Neural cell (in vitro differentiated cells): ENCODE measurements around the gene MARVELD1. TPM values are rescaled to one million over a fixed set of nuclear protein-coding genes. Genes with fewer than 3 reads are reported as not detected.
A peak's percentile ranks its signal among the peaks of the same experiment; 100 is the strongest.

Experiments
- H2AFZ ChIP-seq: fragments of 200-600, 300-800 bp; sonication (generic), shearing (Covaris generic); 2 replicates; pipeline ENCODE4 v1.6.0; 2014; ENCODE audit warnings: low read depth, mild to moderate bottlenecking, antibody characterized with exemption, low read length, moderate library complexity
- H3F3A ChIP-seq: fragments of 200-600 bp; shearing (Covaris generic); 2 replicates; pipeline ENCODE4 v1.6.1; 2016; ENCODE audit warnings: mild to moderate bottlenecking, moderate library complexity, mixed read lengths, antibody characterized with exemption, low read length; ENCODE audit not compliant: insufficient read depth, poor library complexity, severe bottlenecking
- H3K27ac ChIP-seq: fragments of 200-600, 300-800 bp; sonication (generic), shearing (Covaris generic); 2 replicates; pipeline ENCODE4 v1.5.1; 2014; ENCODE audit warnings: mild to moderate bottlenecking, low read length, moderate library complexity
- H3K27me3 ChIP-seq: fragments of 300-800, 200-600 bp; sonication (generic), shearing (Covaris generic); 2 replicates; pipeline ENCODE4 v1.6.0; 2014; ENCODE audit warnings: mild to moderate bottlenecking, low read depth, low read length, moderate library complexity; ENCODE audit not compliant: insufficient read depth
- H3K36me3 ChIP-seq: fragments of 300-800, 200-600 bp; sonication (generic), shearing (Covaris generic); 2 replicates; pipeline ENCODE4 v1.5.1; 2014; ENCODE audit warnings: mild to moderate bottlenecking, antibody characterized with exemption, low read length, moderate library complexity; ENCODE audit not compliant: insufficient read depth
- H3K4me2 ChIP-seq: fragments of 300-800, 200-600 bp; sonication (generic), shearing (Covaris generic); 2 replicates; pipeline ENCODE4 v1.6.0; 2014; ENCODE audit warnings: mild to moderate bottlenecking, low read length
- H3K4me3 ChIP-seq: fragments of 300-800, 200-600 bp; sonication (generic), shearing (Covaris generic); 2 replicates; pipeline ENCODE4 v1.5.1; 2014; ENCODE audit warnings: mild to moderate bottlenecking, low read length, moderate library complexity
- H3K79me2 ChIP-seq: fragments of 200-600 bp; shearing (Covaris generic); replicated peaks from 2 replicates; pipeline ENCODE4 v1.6.0; 2014; ENCODE audit warnings: mild to moderate bottlenecking, low read length, moderate library complexity; ENCODE audit not compliant: insufficient read depth
- H3K9ac ChIP-seq: fragments of 300-800, 200-600 bp; sonication (generic), shearing (Covaris generic); 2 replicates; pipeline ENCODE4 v1.6.1; 2016; ENCODE audit warnings: mild to moderate bottlenecking, low read length, mixed read lengths
- H3K9me2 ChIP-seq: fragments of 200-600 bp; shearing (Covaris generic); 2 replicates; pipeline ENCODE4 v1.6.1; 2016; ENCODE audit warnings: mild to moderate bottlenecking, low read length, mixed read lengths; ENCODE audit not compliant: insufficient read depth
- H3K9me3 ChIP-seq: fragments of 200-600, 300-800 bp; sonication (generic), shearing (Covaris generic); 2 replicates; pipeline ENCODE4 v1.6.1; 2016; ENCODE audit warnings: mild to moderate bottlenecking, mixed run types, low read length, moderate library complexity, mixed read lengths
- H4K20me1 ChIP-seq: fragments of 200-600 bp; shearing (Covaris generic); 2 replicates; pipeline ENCODE4 v1.6.1; 2016; ENCODE audit warnings: mild to moderate bottlenecking, mixed run types; ENCODE audit not compliant: insufficient read depth
- EP300 ChIP-seq: fragments of 450-650 bp; conservative IDR thresholded peaks from 2 replicates; pipeline ENCODE4 v1.6.1; 2014; ENCODE audit warnings: antibody characterized with exemption, mild to moderate bottlenecking, moderate library complexity; ENCODE audit not compliant: poor library complexity, severe bottlenecking
- MXI1 ChIP-seq: fragments of 450-650 bp; conservative IDR thresholded peaks from 2 replicates; pipeline ENCODE4 v1.6.1; 2014; ENCODE audit warnings: antibody characterized with exemption, mild to moderate bottlenecking; ENCODE audit not compliant: poor library complexity, severe bottlenecking
- POLR2AphosphoS5 ChIP-seq: IDR thresholded peaks from 2 replicates; pipeline ENCODE4 v1.6.1; 2012
- RAD21 ChIP-seq: fragments of 450-650 bp; conservative IDR thresholded peaks from 2 replicates; pipeline ENCODE4 v1.6.1; 2014; ENCODE audit warnings: antibody characterized with exemption, mild to moderate bottlenecking, moderate library complexity
- REST ChIP-seq: IDR thresholded peaks from 2 replicates; pipeline ENCODE4 v1.6.1; 2012; ENCODE audit warnings: borderline replicate concordance
- SMC3 ChIP-seq: fragments of 450-650 bp; conservative IDR thresholded peaks from 2 replicates; pipeline ENCODE4 v1.6.1; 2014; ENCODE audit warnings: antibody characterized with exemption, mild to moderate bottlenecking, moderate library complexity; ENCODE audit not compliant: poor library complexity
- polyA minus RNA-seq: library from RNA; depleted of rRNA, polyadenylated mRNA; stranded (reverse); fragments of >200 nt; gene quantifications from 2 replicates; pipeline ENCODE4 v1.2.3, GENCODE V29; 2014
- polyA plus RNA-seq: library from polyadenylated mRNA; depleted of rRNA; stranded (reverse); fragments of >200 nt; gene quantifications from 2 replicates; pipeline ENCODE4 v1.2.3, GENCODE V29; 2014
- TF ChIP-seq, protein P1 (sequence below): fragments of 450-650 bp; IDR thresholded peaks from 2 replicates; pipeline ENCODE4 v1.5.1; 2014; ENCODE audit warnings: antibody characterized with exemption, mild to moderate bottlenecking, moderate library complexity; ENCODE audit not compliant: poor library complexity, severe bottlenecking

The MARVELD1 gene
- 2.3 and 2.4 TPM in 2 replicates for polyA plus RNA-seq
- polyA minus RNA-seq, result 1.7 TPM in 2 replicates

GRCh38 chr10:97713339-97713825 lies at the start of gene MARVELD1:
Gene MARVELD1, plus strand, starts transcription at chr10:97713730. Its CDS starts 147 bp downstream, at chr10:97713877.
- peak within 1 kb of the TSS; percentile 69 for H2AFZ ChIP-seq
- no peaks in the 10 kb centered on the region for H3K9me2 ChIP-seq
- no peaks in the 10 kb centered on the region for H3F3A ChIP-seq
- H3K36me3 ChIP-seq, result no peaks in the 10 kb centered on the region
- H4K20me1 ChIP-seq, result no peaks in the 10 kb centered on the region
- H3K27ac ChIP-seq, result peak within 1 kb of the TSS; percentile 31
- H3K4me2 ChIP-seq, result peak within 1 kb of the TSS; percentile 59
- TF ChIP-seq SMC3, result no peak
- TF ChIP-seq, protein P1, sequence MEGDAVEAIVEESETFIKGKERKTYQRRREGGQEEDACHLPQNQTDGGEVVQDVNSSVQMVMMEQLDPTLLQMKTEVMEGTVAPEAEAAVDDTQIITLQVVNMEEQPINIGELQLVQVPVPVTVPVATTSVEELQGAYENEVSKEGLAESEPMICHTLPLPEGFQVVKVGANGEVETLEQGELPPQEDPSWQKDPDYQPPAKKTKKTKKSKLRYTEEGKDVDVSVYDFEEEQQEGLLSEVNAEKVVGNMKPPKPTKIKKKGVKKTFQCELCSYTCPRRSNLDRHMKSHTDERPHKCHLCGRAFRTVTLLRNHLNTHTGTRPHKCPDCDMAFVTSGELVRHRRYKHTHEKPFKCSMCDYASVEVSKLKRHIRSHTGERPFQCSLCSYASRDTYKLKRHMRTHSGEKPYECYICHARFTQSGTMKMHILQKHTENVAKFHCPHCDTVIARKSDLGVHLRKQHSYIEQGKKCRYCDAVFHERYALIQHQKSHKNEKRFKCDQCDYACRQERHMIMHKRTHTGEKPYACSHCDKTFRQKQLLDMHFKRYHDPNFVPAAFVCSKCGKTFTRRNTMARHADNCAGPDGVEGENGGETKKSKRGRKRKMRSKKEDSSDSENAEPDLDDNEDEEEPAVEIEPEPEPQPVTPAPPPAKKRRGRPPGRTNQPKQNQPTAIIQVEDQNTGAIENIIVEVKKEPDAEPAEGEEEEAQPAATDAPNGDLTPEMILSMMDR, result no peak
- H3K4me3 ChIP-seq, result peak within 1 kb of the TSS; percentile 77
- no peaks in the 10 kb centered on the region for H3K9me3 ChIP-seq
- H3K27me3 ChIP-seq, result peaks cover 16% of the 10 kb centered on the region
- H3K9ac ChIP-seq, result peak within 1 kb of the TSS; percentile 68
- no peaks in the 10 kb centered on the region for H3K79me2 ChIP-seq

GRCh38 chr10:97664282-97664850 lies 49.2 kb upstream of the MARVELD1 start:
- Histone ChIP-seq H3K9me3 (no peaks in the 10 kb centered on the region), H3K4me2 (no peak overlapping the region), H3K4me3 (no peak overlapping the region), H3K27ac (no peak overlapping the region), H3K27me3 (no peaks in the 10 kb centered on the region), H3K79me2 (no peaks in the 10 kb centered on the region), H3F3A (no peaks in the 10 kb centered on the region), H2AFZ (no peak overlapping the region), H4K20me1 (no peaks in the 10 kb centered on the region), H3K36me3 (no peaks in the 10 kb centered on the region), H3K9ac (no peak overlapping the region), H3K9me2 (no peaks in the 10 kb centered on the region)
- TF ChIP-seq RAD21 (no peak), SMC3 (no peak), POLR2AphosphoS5 (no peak), EP300 (no peak)

- H3K36me3 ChIP-seq, result no peaks in the 10 kb centered on the region
- H3K9me3 ChIP-seq, result no peaks in the 10 kb centered on the region
- no peak overlapping the region for H3K4me3 ChIP-seq
- no peaks in the 10 kb centered on the region for H3F3A ChIP-seq
- H3K27ac ChIP-seq, result no peak overlapping the region
- no peak overlapping the region for H3K4me2 ChIP-seq
- H3K9me2 ChIP-seq, result no peaks in the 10 kb centered on the region
- no peak overlapping the region for H3K9ac ChIP-seq
- H3K79me2 ChIP-seq, result no peaks in the 10 kb centered on the region
- H4K20me1 ChIP-seq, result no peaks in the 10 kb centered on the region
- TF ChIP-seq REST (no peak), POLR2AphosphoS5 (no peak), MXI1 (no peak)
- no peak overlapping the region for H2AFZ ChIP-seq
- no peaks in the 10 kb centered on the region for H3K27me3 ChIP-seq
Measured at GRCh38 chr10:97666992-97667391, 46.5 kb upstream of the MARVELD1 start.
